ENCODE measurements around the gene HNF1A.

Gene HNF1A

DNA sequence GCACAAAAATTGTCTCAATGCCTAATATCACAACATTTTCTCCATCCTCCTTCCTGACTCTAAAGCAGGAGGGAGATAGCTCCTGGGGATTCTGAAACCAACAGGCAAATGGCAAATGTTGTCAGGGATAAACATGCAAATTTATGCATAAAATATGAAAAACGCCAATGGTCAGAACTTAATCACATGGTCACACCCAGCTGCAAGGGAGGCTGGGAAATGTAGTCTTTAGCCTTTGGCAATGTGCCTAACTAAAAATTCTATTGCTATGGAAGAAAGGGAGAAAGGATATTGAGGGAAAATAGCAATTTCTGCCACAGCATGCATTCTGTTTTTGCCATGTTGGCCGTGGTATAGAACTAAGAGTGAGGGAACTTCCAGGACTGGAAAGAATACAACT is 72.4 kb downstream of the HNF1A start:
- peak; percentile 7 for DNase-seq (ENCODE audit: low spot score)
